GM08714 (cell line): ENCODE results near the gene DAPK2.

Source experiments
- H3K4me3 ChIP-seq: fragments of 200-500 bp; sonication (Bioruptor generic); 2 replicates; pipeline ENCODE4 v1.5.1; 2014; ENCODE audit warnings: mild to moderate bottlenecking, low read length, inconsistent platforms
- ZNF274 ChIP-seq: IDR thresholded peaks from 2 replicates; pipeline ENCODE4 v1.6.1; 2012; ENCODE audit warnings: mild to moderate bottlenecking, low read depth, low read length

Gene DAPK2

DNA sequence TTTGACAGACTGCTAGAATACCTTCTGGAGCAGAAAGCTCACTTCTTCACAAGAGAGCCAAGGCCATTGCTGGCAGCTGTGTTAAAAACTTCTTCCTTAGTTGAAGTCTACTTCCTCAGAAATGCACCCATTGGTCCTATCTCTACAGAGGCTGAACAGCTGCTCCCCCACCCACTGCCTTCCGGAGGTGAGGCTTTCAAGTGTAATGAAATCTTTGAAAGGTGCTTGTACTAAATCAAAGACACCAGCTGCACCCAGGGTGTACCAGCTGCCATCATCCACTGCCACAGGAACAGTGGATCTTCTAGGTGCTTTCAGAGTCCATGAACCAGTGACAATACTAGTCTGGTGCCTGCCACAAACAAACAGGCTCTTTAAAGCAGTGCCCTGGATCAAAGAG, 186.1 kb downstream of the DAPK2 start:
- no peak for TF ChIP-seq ZNF274
- no peak overlapping the region for H3K4me3 ChIP-seq

DNA sequence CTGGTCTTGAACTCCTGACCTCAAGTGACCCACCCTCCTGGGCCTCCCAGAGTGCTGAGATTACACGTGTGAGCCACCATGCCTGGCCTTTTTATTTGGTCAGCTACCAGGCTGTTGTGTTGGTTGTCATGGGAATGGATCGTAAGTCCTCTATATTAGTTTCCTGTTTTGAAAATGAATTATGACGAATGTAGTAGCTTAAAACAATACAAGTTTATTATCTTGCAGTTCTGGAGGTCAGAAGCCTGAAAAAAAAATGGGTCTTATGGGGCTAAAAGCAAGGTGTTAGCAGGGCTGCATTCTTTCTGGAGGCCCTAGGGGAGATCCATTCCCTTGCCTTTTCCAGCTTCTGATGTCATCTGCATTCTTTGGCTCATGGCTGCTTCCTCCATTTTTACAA, 187.4 kb downstream of the DAPK2 start:
- no peak overlapping the region for H3K4me3 ChIP-seq
- no peak for TF ChIP-seq ZNF274

DNA sequence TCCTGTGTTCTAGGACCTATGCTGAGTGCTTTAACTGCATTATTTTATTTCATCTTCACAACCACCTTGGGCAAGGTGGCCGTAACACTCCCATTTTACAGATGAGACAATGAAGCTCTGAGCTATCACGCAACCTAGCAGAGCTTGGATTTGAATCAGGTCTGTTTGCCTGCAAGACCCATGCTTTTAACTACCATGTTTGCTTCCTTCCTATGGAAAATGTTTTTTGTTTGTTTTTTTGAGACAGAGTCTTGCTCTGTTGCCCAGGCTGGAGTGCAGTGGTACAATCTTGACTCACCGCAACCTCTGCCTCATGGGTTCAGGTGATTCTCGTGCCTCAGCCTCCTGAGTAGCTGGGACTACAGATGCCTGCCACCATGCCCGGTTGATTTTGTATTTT, 187.8 kb downstream of the DAPK2 start:
- TF ChIP-seq ZNF274 = no peak
- H3K4me3 ChIP-seq = no peak overlapping the region

DNA sequence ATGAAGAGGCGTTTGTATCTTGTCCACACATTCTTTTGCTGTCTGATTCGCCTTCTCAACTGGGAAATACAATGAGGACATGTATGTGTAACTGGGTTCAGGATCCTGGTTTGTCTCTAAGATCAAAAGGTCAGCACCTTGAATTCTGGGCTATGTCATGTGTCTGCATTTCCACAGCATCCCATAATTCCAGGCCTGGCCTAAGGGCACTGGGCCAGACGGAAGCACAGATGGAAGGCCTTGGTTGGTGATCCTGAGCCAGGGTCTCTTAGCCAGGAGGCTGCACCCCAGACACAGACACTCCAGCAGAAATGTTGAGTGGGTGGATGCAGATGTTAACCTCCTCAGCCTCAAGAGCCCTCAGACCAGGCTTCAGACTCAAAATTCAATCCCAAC, 188.8 kb downstream of the DAPK2 start:
- H3K4me3 ChIP-seq = no peak overlapping the region
- no peak for TF ChIP-seq ZNF274
